DMS153 (cell line): ENCODE results near the gene CHCHD5.
"Not testable (repeated sequence)": the region's sequence is repeated elsewhere in the genome, so short reads cannot be mapped to it uniquely, and the experiment has no call there.

Source experiments
- DNase-seq: peaks from one replicate; lab custom pipeline; 2025; lab: John Stamatoyannopoulos, UW

Gene CHCHD5

GRCh38 chr2:112584134-112584890 is at the start of gene CHCHD5:
TSS of gene CHCHD5 (plus strand) at chr2:112584609. CDS start at chr2:112584648, 39 bp downstream.
- peak; percentile 95 for DNase-seq

GRCh38 chr2:112534826-112535225 is 49.6 kb upstream of the CHCHD5 start:
- no peak for DNase-seq

- not testable (repeated sequence) for DNase-seq
Observed at GRCh38 chr2:112536665-112537064, 47.7 kb upstream of the CHCHD5 start.

- no peak for DNase-seq
Observed at GRCh38 chr2:112539306-112539705, 45.1 kb upstream of the CHCHD5 start.

GRCh38 chr2:112540906-112541305 is 43.5 kb upstream of the CHCHD5 start:
- no peak for DNase-seq

- peak; percentile 57 for DNase-seq
Observed at GRCh38 chr2:112541315-112542122, 42.9 kb upstream of the CHCHD5 start.

- DNase-seq: peak; percentile 73
Observed at GRCh38 chr2:112542123-112542983, 42.1 kb upstream of the CHCHD5 start, which contains the start of gene POLR1B. TSS of gene POLR1B (plus strand) at chr2:112542465. CDS start at chr2:112542495, 30 bp downstream.

- DNase-seq: no peak
Observed at GRCh38 chr2:112542984-112543661, 41.3 kb upstream of the CHCHD5 start.

GRCh38 chr2:112547333-112547732 is 37.1 kb upstream of the CHCHD5 start:
- DNase-seq: no peak

GRCh38 chr2:112548980-112549379 is 35.4 kb upstream of the CHCHD5 start:
- no peak for DNase-seq

- no peak for DNase-seq
Observed at GRCh38 chr2:112566104-112566503, 18.3 kb upstream of the CHCHD5 start.

GRCh38 chr2:112566508-112566907 is 17.9 kb upstream of the CHCHD5 start:
- not testable (repeated sequence) for DNase-seq

GRCh38 chr2:112572005-112572404 is 12.4 kb upstream of the CHCHD5 start:
- DNase-seq: no peak

GRCh38 chr2:112577756-112578155 is 6.7 kb upstream of the CHCHD5 start:
- no peak for DNase-seq

- DNase-seq: no peak
Observed at GRCh38 chr2:112579241-112579640, 5.2 kb upstream of the CHCHD5 start.

- no peak for DNase-seq
Observed at GRCh38 chr2:112580084-112580483, 4.3 kb upstream of the CHCHD5 start.

GRCh38 chr2:112582314-112582746 is 2.1 kb upstream of the CHCHD5 start:
- peak; percentile 34 for DNase-seq

GRCh38 chr2:112583497-112584133 is 794 bp upstream of the CHCHD5 start:
- DNase-seq: peak; percentile 27

- DNase-seq: no peak
Observed at GRCh38 chr2:112584891-112585250, 462 bp downstream of the CHCHD5 start.

GRCh38 chr2:112585400-112585799 is 991 bp downstream of the CHCHD5 start:
- DNase-seq: no peak

- no peak for DNase-seq
Observed at GRCh38 chr2:112585873-112586464, 1.6 kb downstream of the CHCHD5 start.
